Effector CD4-positive, alpha-beta T cell (primary cell): ENCODE results near the gene CCDC78.

Experiments used
- DNase-seq: peaks from one replicate; pipeline ENCODE4 v3.0.0-alpha.2; 2020

Gene CCDC78

GRCh38 chr16:736936-737481, 10.8 kb upstream of the CCDC78 start:
- no peak for DNase-seq

- DNase-seq: no peak
Measured at GRCh38 chr16:735982-736453, 9.8 kb upstream of the CCDC78 start.

- DNase-seq: peak; percentile 1
Measured at GRCh38 chr16:734981-735881, 9.0 kb upstream of the CCDC78 start.

GRCh38 chr16:734208-734980, 8.2 kb upstream of the CCDC78 start:
- no peak for DNase-seq

GRCh38 chr16:733382-734207, 7.4 kb upstream of the CCDC78 start:
- DNase-seq: peak; percentile 1

GRCh38 chr16:732936-733335, 6.7 kb upstream of the CCDC78 start:
- DNase-seq: no peak

GRCh38 chr16:732332-732731, 6.1 kb upstream of the CCDC78 start:
- DNase-seq: no peak

GRCh38 chr16:730666-731509, 4.6 kb upstream of the CCDC78 start:
- no peak for DNase-seq

- DNase-seq: no peak
Measured at GRCh38 chr16:729768-730665, 3.8 kb upstream of the CCDC78 start.

GRCh38 chr16:728890-729744, 2.9 kb upstream of the CCDC78 start:
- no peak for DNase-seq

- peak; percentile 50 for DNase-seq
Measured at GRCh38 chr16:728131-728889, 2.1 kb upstream of the CCDC78 start.

- DNase-seq: no peak
Measured at GRCh38 chr16:727291-727977, 1.2 kb upstream of the CCDC78 start.

- no peak for DNase-seq
Measured at GRCh38 chr16:726188-726437, 130 bp downstream of the CCDC78 start.

- DNase-seq: no peak
Measured at GRCh38 chr16:725463-726187, 618 bp downstream of the CCDC78 start.

- DNase-seq: no peak
Measured at GRCh38 chr16:725041-725376, 1.2 kb downstream of the CCDC78 start.

- no peak for DNase-seq
Measured at GRCh38 chr16:724188-725040, 1.8 kb downstream of the CCDC78 start.

GRCh38 chr16:723695-724094, 2.5 kb downstream of the CCDC78 start:
- no peak for DNase-seq
